Activated CD4-positive, alpha-beta memory T cell treated with anti-CD3 and anti-CD28 coated beads, Interleukin-2, amount 10 ng/mL, durations not matched to agents 7 days and 5 days (primary cell): ENCODE data around the gene PIGU. TPM values are rescaled to one million over a fixed set of nuclear protein-coding genes. Genes with fewer than 3 reads are reported as not detected.
A peak's percentile ranks its signal among the peaks of the same experiment; 100 is the strongest.

ENCODE experiments used
- CTCF ChIA-PET: fragments of 350-600 bp; sonication (Branson Sonifier 250); formaldehyde crosslinking; loops from one replicate; lab custom pipeline; 2021; ENCODE audit warnings: antibody characterized with exemption, inconsistent platforms; lab: Charles Lee
- POLR2A ChIA-PET: fragments of 350-600 bp; sonication (Branson Sonifier 250); formaldehyde crosslinking; loops from one replicate; lab custom pipeline; 2021; ENCODE audit warnings: antibody characterized with exemption; lab: Charles Lee
- DNase-seq: peaks from one replicate; pipeline ENCODE4 v3.0.0-alpha.2; 2020
- H3K27ac Mint-ChIP-seq: one replicate; pipeline ENCODE4 v1.8.0; 2021; ENCODE audit warnings: mild to moderate bottlenecking, mixed read lengths
- H3K27me3 Mint-ChIP-seq: one replicate; pipeline ENCODE4 v1.8.0; 2021; ENCODE audit warnings: mixed read lengths
- H3K36me3 Mint-ChIP-seq: one replicate; pipeline ENCODE4 v1.8.0; 2021; ENCODE audit warnings: low read depth, mixed read lengths
- H3K4me1 Mint-ChIP-seq: one replicate; pipeline ENCODE4 v1.8.0; 2021; ENCODE audit warnings: mixed read lengths
- H3K4me3 Mint-ChIP-seq: one replicate; pipeline ENCODE4 v1.8.0; 2021; ENCODE audit warnings: mild to moderate bottlenecking, mixed read lengths
- H3K9me3 Mint-ChIP-seq: one replicate; pipeline ENCODE4 v1.8.0; 2021; ENCODE audit warnings: mixed read lengths
- total RNA-seq, 2 experiments: library from RNA; stranded (reverse); gene quantifications; one replicate each; pipeline ENCODE4 v1.2.3, GENCODE V29; 2021

PIGU gene
- total RNA-seq, 2 experiments from 2014 or later: 18.3 to 18.6 TPM

- Mint-ChIP-seq H3K27ac (no peak overlapping the region), H3K27me3 (no peaks in the 10 kb centered on the region), H3K9me3 (no peaks in the 10 kb centered on the region), H3K36me3 (no peaks in the 10 kb centered on the region), H3K4me1 (no peaks in the 10 kb centered on the region), H3K4me3 (no peak overlapping the region)
- DNase-seq: no peak
- CTCF ChIA-PET: no interaction called here
- POLR2A ChIA-PET: interaction anchor here (2.8 kb wide), 1 partner anchor 9 kb away, joined by 10 read pairs; the partner anchor contains the start of gene MAP1LC3A
Measured at GRCh38 chr20:34549291-34549928, 127.5 kb downstream of the PIGU start.

DNA sequence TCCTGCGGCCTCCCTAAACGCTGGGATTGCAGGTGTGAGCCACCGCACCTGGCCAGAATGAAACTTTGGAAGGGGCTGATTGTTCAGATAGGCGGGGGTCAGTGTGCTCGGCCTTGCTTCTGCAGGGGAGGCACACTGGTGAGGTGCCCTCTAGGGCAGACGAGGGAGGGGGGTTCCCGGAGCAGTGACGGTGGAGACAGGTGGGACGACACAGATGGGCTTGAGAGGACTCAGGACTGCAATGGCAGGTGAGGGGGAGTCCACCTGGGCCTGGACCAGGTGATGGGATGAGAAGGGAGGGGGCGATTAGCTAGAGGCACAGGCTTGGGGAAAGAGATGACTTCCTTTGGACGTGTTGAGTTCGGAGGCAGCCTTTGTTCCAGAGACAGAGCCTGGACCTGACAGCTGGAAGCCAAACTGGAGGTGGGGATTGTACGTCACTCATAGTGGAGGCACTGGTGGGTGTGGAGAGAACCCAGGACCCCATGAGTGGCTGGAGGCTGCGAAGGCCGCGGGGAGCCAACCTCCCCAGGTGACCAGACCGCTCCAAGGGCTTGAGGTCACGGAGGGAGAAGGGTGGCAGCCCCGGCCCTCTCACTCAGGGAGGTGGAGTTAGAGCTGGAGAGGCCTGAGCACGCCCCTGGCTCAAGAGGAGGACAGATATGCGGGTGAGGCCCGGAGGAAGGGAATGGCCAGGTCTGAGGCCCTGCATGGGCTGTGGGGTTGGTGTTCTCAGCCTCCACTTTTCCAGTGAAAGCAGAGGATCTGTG lies 128.9 kb downstream of the PIGU start:
- DNase-seq: no peak
- ChIA-PET POLR2A (interaction anchor here (2.8 kb wide), 1 partner anchor 10 kb away, joined by 10 read pairs; the partner anchor contains the start of gene MAP1LC3A), CTCF (no interaction called here)
- H3K36me3 Mint-ChIP-seq: peaks cover 7% of the 10 kb centered on the region
- H3K4me1 Mint-ChIP-seq: peaks cover 2% of the 10 kb centered on the region
- H3K27me3 Mint-ChIP-seq: no peaks in the 10 kb centered on the region
- H3K9me3 Mint-ChIP-seq: no peaks in the 10 kb centered on the region
- no peak overlapping the region for H3K27ac Mint-ChIP-seq
- H3K4me3 Mint-ChIP-seq: no peak overlapping the region

DNA sequence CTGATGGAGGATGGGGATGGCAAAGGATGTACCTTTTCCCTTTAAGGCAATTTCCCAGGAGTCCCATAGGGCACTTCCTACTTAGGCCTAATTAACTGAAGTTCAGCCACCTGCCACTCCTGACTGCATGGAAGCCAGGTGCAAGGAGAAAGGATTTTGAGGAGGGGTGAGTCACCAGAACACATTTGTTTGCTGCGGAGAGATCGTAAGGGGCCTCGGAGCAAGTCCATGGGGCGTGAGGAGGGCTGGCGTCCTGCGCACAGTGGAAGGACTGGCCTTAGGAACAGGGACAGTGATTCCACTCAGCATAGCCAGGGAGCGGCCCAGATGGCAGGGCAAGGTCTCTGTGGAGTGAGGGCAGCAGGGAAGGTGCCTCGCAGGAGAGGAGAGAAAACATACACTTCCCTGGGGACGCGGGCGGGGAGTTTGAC lies 130.1 kb downstream of the PIGU start:
- Mint-ChIP-seq H3K27ac (peak overlapping the region; percentile 5), H3K4me3 (no peak overlapping the region), H3K4me1 (peaks cover 7% of the 10 kb centered on the region), H3K27me3 (no peaks in the 10 kb centered on the region), H3K36me3 (peaks cover 11% of the 10 kb centered on the region), H3K9me3 (no peaks in the 10 kb centered on the region)
- ChIA-PET POLR2A (no interaction called here), CTCF (no interaction called here)
- no peak for DNase-seq

GRCh38 chr20:34544109-34544796 lies 132.6 kb downstream of the PIGU start:
- H3K4me3 Mint-ChIP-seq: no peak overlapping the region
- CTCF ChIA-PET: interaction anchor here (0.7 to 2.9 kb wide), 4 partner anchors 94 to 231 kb away, joined by 3 to 15 read pairs (median 4); no protein-coding TSS in a partner anchor
- H3K9me3 Mint-ChIP-seq: no peaks in the 10 kb centered on the region
- H3K36me3 Mint-ChIP-seq: peaks cover 29% of the 10 kb centered on the region
- no peak overlapping the region for H3K27ac Mint-ChIP-seq
- POLR2A ChIA-PET: interaction anchor here (1.0 to 1.5 kb wide), 4 partner anchors 9 to 28 kb away, joined by 3 to 5 read pairs (median 3); partner anchors contain the start of genes DYNLRB1 and MAP1LC3A
- no peaks in the 10 kb centered on the region for H3K27me3 Mint-ChIP-seq
- peaks cover 21% of the 10 kb centered on the region for H3K4me1 Mint-ChIP-seq
- DNase-seq: no peak

DNA sequence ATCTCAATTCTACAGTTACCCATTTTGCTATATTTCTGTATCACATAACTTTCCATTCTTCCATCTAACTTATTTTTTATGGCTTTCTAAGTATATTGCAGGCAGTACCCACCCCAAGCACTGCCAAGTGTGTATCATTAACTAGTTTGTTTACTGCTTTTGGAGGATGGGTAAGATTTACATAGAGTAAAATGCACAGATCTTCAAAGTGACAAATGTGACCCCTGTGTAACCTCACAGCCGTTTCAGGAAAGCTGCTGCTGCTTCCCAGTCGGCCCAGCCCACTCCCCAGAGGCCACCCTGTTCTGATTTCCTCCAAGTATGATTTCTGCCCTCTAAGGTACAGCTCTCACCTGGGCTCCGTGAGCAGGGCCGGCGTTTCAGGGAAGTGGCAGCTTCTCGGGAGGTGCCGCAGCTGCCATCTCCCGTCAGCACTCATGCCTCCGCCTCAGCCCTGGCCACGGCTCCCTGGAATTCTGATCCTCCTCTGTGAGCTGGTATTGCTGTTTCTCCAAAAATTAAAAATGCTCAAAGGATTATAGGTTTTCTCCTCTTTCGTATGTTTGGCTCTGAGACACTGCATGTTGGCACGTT lies 133.3 kb downstream of the PIGU start:
- H3K9me3 Mint-ChIP-seq: no peaks in the 10 kb centered on the region
- ChIA-PET CTCF (interaction anchor here (0.6 to 2.9 kb wide), 4 partner anchors 157 to 233 kb away, joined by 3 to 15 read pairs (median 3); no protein-coding TSS in a partner anchor), POLR2A (interaction anchor here (1.0 to 1.5 kb wide), 4 partner anchors 10 to 27 kb away, joined by 3 to 5 read pairs (median 3); partner anchors contain the start of genes DYNLRB1 and MAP1LC3A)
- no peak for DNase-seq
- no peak overlapping the region for H3K27ac Mint-ChIP-seq
- H3K27me3 Mint-ChIP-seq: no peaks in the 10 kb centered on the region
- H3K4me3 Mint-ChIP-seq: no peak overlapping the region
- peaks cover 35% of the 10 kb centered on the region for H3K36me3 Mint-ChIP-seq
- H3K4me1 Mint-ChIP-seq: peaks cover 21% of the 10 kb centered on the region

GRCh38 chr20:34542439-34542838 lies 134.5 kb downstream of the PIGU start:
- POLR2A ChIA-PET: interaction anchor here (1.0 kb wide), 1 partner anchor 134 kb away, joined by 3 read pairs; the partner anchor contains the start of gene PIGU
- CTCF ChIA-PET: interaction anchor here (2.9 to 5.5 kb wide), 2 partner anchors 226 to 230 kb away, joined by 15 to 34 read pairs; no protein-coding TSS in a partner anchor
- Mint-ChIP-seq H3K27ac (no peak overlapping the region), H3K27me3 (no peaks in the 10 kb centered on the region), H3K4me1 (peaks cover 21% of the 10 kb centered on the region), H3K9me3 (no peaks in the 10 kb centered on the region), H3K4me3 (no peak overlapping the region), H3K36me3 (peaks cover 35% of the 10 kb centered on the region)
- no peak for DNase-seq

- Mint-ChIP-seq H3K4me3 (no peak overlapping the region), H3K27me3 (no peaks in the 10 kb centered on the region), H3K27ac (no peak overlapping the region), H3K4me1 (peaks cover 21% of the 10 kb centered on the region), H3K9me3 (no peaks in the 10 kb centered on the region), H3K36me3 (peaks cover 40% of the 10 kb centered on the region)
- POLR2A ChIA-PET: interaction anchor here (1.0 kb wide), 1 partner anchor 135 kb away, joined by 3 read pairs; the partner anchor contains the start of gene PIGU
- CTCF ChIA-PET: interaction anchor here (5.5 kb wide), 1 partner anchor 227 kb away, joined by 34 read pairs; no protein-coding TSS in a partner anchor
- no peak for DNase-seq
Measured at GRCh38 chr20:34541917-34542316, 135.0 kb downstream of the PIGU start.

DNA sequence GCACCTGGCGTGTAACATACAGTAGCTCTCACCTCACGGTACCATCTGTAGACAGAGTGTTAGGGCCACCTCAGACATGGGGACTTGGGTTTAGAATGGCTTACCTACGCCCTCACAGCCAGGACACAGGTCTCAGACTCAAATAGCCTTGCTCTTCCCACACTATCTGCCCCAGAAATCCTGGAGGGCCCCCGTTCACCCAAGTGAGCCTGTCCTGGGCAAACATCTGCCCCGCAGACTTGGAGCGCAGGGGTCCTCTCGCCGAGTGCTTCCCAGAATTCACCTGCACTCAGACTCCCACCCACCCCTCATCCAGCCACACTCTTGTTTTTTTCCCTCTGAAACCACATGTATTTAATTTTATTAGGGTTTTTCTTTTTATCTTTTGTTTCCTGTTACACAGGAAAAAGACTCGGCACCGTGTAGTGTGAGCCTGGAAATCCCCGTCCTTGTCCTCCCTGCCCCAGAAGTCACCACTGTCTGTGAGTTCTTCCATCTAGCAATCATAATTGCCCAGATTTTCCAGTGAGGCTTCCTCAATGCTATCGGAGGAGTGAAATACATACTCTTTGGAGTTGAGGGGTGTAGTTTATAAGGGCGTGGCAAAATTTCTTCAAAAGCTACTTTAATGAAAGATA lies 135.5 kb downstream of the PIGU start:
- no peak overlapping the region for H3K4me3 Mint-ChIP-seq

GRCh38 chr20:34540596-34541263 lies 136.2 kb downstream of the PIGU start:
- Mint-ChIP-seq H3K27ac (peak overlapping the region; percentile 61), H3K4me3 (no peak overlapping the region), H3K27me3 (no peaks in the 10 kb centered on the region), H3K9me3 (no peaks in the 10 kb centered on the region), H3K36me3 (peaks cover 49% of the 10 kb centered on the region), H3K4me1 (peaks cover 21% of the 10 kb centered on the region)
- CTCF ChIA-PET: interaction anchor here (0.5 to 5.5 kb wide), 7 partner anchors 24 to 322 kb away, joined by 3 to 43 read pairs (median 6); partner anchors contain the start of genes DYNLRB1 and TP53INP2
- POLR2A ChIA-PET: interaction anchor here (1.4 kb wide), 1 partner anchor 25 kb away, joined by 3 read pairs; the partner anchor contains the start of gene DYNLRB1
- no peak for DNase-seq

More for the DNA sequence above, 135.5 kb downstream of the PIGU start:
- CTCF ChIA-PET: interaction anchor here (0.8 to 5.5 kb wide), 4 partner anchors 162 to 228 kb away, joined by 4 to 34 read pairs (median 16); partner anchors contain the start of gene TP53INP2
- Mint-ChIP-seq H3K9me3 (no peaks in the 10 kb centered on the region), H3K27ac (peak overlapping the region; percentile 61), H3K36me3 (peaks cover 43% of the 10 kb centered on the region), H3K27me3 (no peaks in the 10 kb centered on the region), H3K4me1 (peaks cover 21% of the 10 kb centered on the region)
- DNase-seq: no peak
- POLR2A ChIA-PET: interaction anchor here (1.4 kb wide), 1 partner anchor 25 kb away, joined by 3 read pairs; the partner anchor contains the start of gene DYNLRB1

DNA sequence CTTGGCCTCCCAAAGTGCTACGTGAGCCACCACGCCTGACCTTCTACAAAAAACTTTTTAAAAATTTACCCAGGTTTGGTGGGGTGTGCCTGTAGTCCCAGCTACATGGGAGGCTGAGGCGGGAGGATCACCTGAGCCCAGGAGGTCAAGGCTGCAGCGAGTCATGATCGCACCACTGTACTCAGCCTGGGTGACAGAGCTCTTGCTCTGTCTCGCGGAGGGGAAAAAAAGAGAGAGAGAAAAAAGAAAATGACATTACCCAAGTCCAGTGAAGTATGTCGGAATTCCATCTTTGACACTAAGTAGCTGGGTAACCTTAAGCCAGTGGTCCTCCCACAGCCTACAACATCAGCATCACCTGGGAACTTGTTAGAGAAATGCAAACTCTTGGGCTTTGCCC lies 137.1 kb downstream of the PIGU start:
- H3K36me3 Mint-ChIP-seq: peaks cover 57% of the 10 kb centered on the region
- H3K9me3 Mint-ChIP-seq: no peaks in the 10 kb centered on the region
- no peak for DNase-seq
- ChIA-PET CTCF (interaction anchor here (0.5 to 5.5 kb wide), 7 partner anchors 8 to 270 kb away, joined by 3 to 43 read pairs (median 6); partner anchors contain the start of genes DYNLRB1 and ITCH), POLR2A (no interaction called here)
- H3K27me3 Mint-ChIP-seq: no peaks in the 10 kb centered on the region
- H3K4me1 Mint-ChIP-seq: peaks cover 21% of the 10 kb centered on the region
- no peak overlapping the region for H3K4me3 Mint-ChIP-seq
- no peak overlapping the region for H3K27ac Mint-ChIP-seq

GRCh38 chr20:34538671-34539123 lies 138.2 kb downstream of the PIGU start:
- no peak overlapping the region for H3K27ac Mint-ChIP-seq
- peaks cover 59% of the 10 kb centered on the region for H3K36me3 Mint-ChIP-seq
- peak; percentile 61 for DNase-seq
- H3K27me3 Mint-ChIP-seq: no peaks in the 10 kb centered on the region
- H3K9me3 Mint-ChIP-seq: no peaks in the 10 kb centered on the region
- ChIA-PET POLR2A (interaction anchor here (1.0 kb wide), 1 partner anchor 226 kb away, joined by 3 read pairs; no protein-coding TSS in a partner anchor), CTCF (interaction anchor here (0.6 to 5.5 kb wide), 15 partner anchors 19 to 422 kb away, joined by 3 to 43 read pairs (median 3); no protein-coding TSS in a partner anchor)
- H3K4me3 Mint-ChIP-seq: no peak overlapping the region
- H3K4me1 Mint-ChIP-seq: peaks cover 19% of the 10 kb centered on the region
